Keratinocyte (primary cell): ENCODE results near the gene HS6ST3. TPM values are rescaled to one million over a fixed set of nuclear protein-coding genes. Genes with fewer than 3 reads are reported as not detected.

Experiments used
- DNase-seq: peaks from one replicate; pipeline ENCODE4 v3.0.0-alpha.2; 2011; ENCODE audit warnings: low read depth, missing footprints, low spot score
- FAIRE-seq: peaks from 2 replicates; lab custom pipeline; 2011; peaks lifted over from hg19 to GRCh38; lab: Jason Lieb, UNC
- H2AFZ ChIP-seq: 2 replicates; pipeline ENCODE4 v1.6.0; 2012; ENCODE audit warnings: low read length, control low read depth, inconsistent platforms; ENCODE audit not compliant: control insufficient read depth
- H3K27ac ChIP-seq: 2 replicates; pipeline ENCODE4 v1.5.1; 2011; ENCODE audit warnings: low read length; ENCODE audit not compliant: control insufficient read depth, insufficient read depth
- H3K27me3 ChIP-seq: 3 replicates; pipeline ENCODE4 v1.6.0; 2011; ENCODE audit warnings: low read length; ENCODE audit not compliant: control insufficient read depth, insufficient read depth; ENCODE audit errors: extremely low read depth
- H3K36me3 ChIP-seq, 2 experiments: 2 replicates in 1 of 2; 3 replicates in 1 of 2; pipeline ENCODE4 v1.5.1; 2011; ENCODE audit warnings: low read length in 2 of 2, mild to moderate bottlenecking in 1 of 2; ENCODE audit not compliant: control insufficient read depth in 2 of 2, insufficient read depth in 2 of 2; ENCODE audit errors: extremely low read depth in 1 of 2
- H3K4me1 ChIP-seq: 3 replicates; pipeline ENCODE4 v1.5.1; 2011; ENCODE audit warnings: low read length; ENCODE audit not compliant: control insufficient read depth, insufficient read depth; ENCODE audit errors: extremely low read depth
- H3K4me2 ChIP-seq: 3 replicates; pipeline ENCODE4 v1.6.0; 2011; ENCODE audit warnings: low read depth, low read length; ENCODE audit not compliant: control insufficient read depth, insufficient read depth; ENCODE audit errors: extremely low read depth
- H3K4me3 ChIP-seq, 3 experiments: fragments of 200-600 bp in 1 of 3; sonication (generic) in 1 of 3; 2 replicates in 2 of 3; 3 replicates in 1 of 3; pipeline ENCODE4 v1.5.1; 2011 to 2016; ENCODE audit warnings: low read length in 3 of 3, mild to moderate bottlenecking in 3 of 3, control low read depth in 2 of 3, inconsistent platforms in 1 of 3, low read depth in 1 of 3, mixed read lengths in 1 of 3, mixed run types in 1 of 3, moderate library complexity in 1 of 3; ENCODE audit not compliant: control insufficient read depth in 2 of 3, insufficient read depth in 2 of 3; ENCODE audit errors: extremely low read depth in 1 of 3
- H3K79me2 ChIP-seq: 2 replicates; pipeline ENCODE4 v1.6.0; 2012; ENCODE audit warnings: low read length; ENCODE audit not compliant: control insufficient read depth, insufficient read depth
- H3K9ac ChIP-seq: 3 replicates; pipeline ENCODE4 v1.6.0; 2011; ENCODE audit warnings: low read length; ENCODE audit not compliant: control insufficient read depth, insufficient read depth; ENCODE audit errors: extremely low read depth
- H3K9me1 ChIP-seq: 3 replicates; pipeline ENCODE4 v1.6.0; 2011; ENCODE audit warnings: low read length; ENCODE audit not compliant: control insufficient read depth, insufficient read depth; ENCODE audit errors: extremely low read depth
- H3K9me3 ChIP-seq: 2 replicates; pipeline ENCODE4 v1.5.1; 2012; ENCODE audit warnings: low read depth, low read length; ENCODE audit not compliant: control insufficient read depth
- H4K20me1 ChIP-seq: 3 replicates; pipeline ENCODE4 v1.6.0; 2011; ENCODE audit warnings: low read length; ENCODE audit not compliant: control insufficient read depth, insufficient read depth; ENCODE audit errors: extremely low read depth
- CTCF ChIP-seq, 3 experiments: IDR thresholded peaks in 1 of 3; conservative IDR thresholded peaks in 1 of 3; optimal IDR thresholded peaks in 1 of 3; 2 replicates in 2 of 3; 3 replicates in 1 of 3; pipeline versions ENCODE3 to v1.5.1; 2011; ENCODE audit warnings: low read length in 3 of 3, mild to moderate bottlenecking in 3 of 3, moderate library complexity in 2 of 3, control low read depth in 1 of 3, inconsistent platforms in 1 of 3; ENCODE audit not compliant: insufficient read depth in 2 of 3; ENCODE audit errors: extremely low read depth in 1 of 3
- EZH2 ChIP-seq: IDR thresholded peaks from one replicate; pipeline ENCODE4 v1.6.1; 2012; ENCODE audit warnings: inconsistent platforms, mild to moderate bottlenecking, low read length, moderate library complexity
- dilution Hi-C: fragments of 300-500 bp; cut with MboI; formaldehyde crosslinking; loops from one replicate; pipeline ENCODE4 v1.7.0; 2020; ENCODE audit warnings: low sequenced_read_pairs; ENCODE audit not compliant: extremely low pct_ligation_motif_present
- polyA plus RNA-seq, 5 experiments: library from polyadenylated mRNA; depleted of rRNA in 3 of 5; stranded (reverse) in 3 of 5; stranded (forward) in 1 of 5; unstranded in 1 of 5; fragments of >200 nt; gene quantifications; 1 replicate in 1 of 5; 2 replicates in 3 of 5; 3 replicates in 1 of 5; pipeline versions ENCODE4 v1.2.1 to v1.2.3, GENCODE V29; 2011 to 2012; ENCODE audit warnings: missing spikeins in 2 of 5, low read depth in 1 of 5, low replicate concordance in 1 of 5

HS6ST3 gene
- polyA plus RNA-seq, 1 donor (not counting 4 experiments of a cell fraction or from before 2014, with no cell fraction given) = 0.03 TPM

GRCh38 chr13:96615252-96615651, 525.3 kb downstream of the HS6ST3 start:
- no peaks in the 10 kb centered on the region for H3K9me3 ChIP-seq
- dilution Hi-C loops = no loop called here
- no peak overlapping the region for H3K9ac ChIP-seq
- no peak overlapping the region for H3K4me3 ChIP-seq
- H3K9me1 ChIP-seq = no peaks in the 10 kb centered on the region
- no peaks in the 10 kb centered on the region for H4K20me1 ChIP-seq
- TF ChIP-seq EZH2 = no peak
- TF ChIP-seq CTCF (optimal IDR thresholded peaks at IDR 0.05 in 1 of 3, IDR thresholded peaks at IDR 0.05 in 1 of 3, conservative IDR thresholded peaks at IDR 0.05 in 1 of 3; ENCODE audit: extremely low read depth in 1 of 3, insufficient read depth in 2 of 3, low read length in 3 of 3) = no peak
- no peaks in the 10 kb centered on the region for H3K27me3 ChIP-seq
- no peaks in the 10 kb centered on the region for H3K4me1 ChIP-seq
- no peak overlapping the region for H2AFZ ChIP-seq
- H3K36me3 ChIP-seq = no peaks in the 10 kb centered on the region
- DNase-seq (no peak), FAIRE-seq (no peak)
- no peak overlapping the region for H3K4me2 ChIP-seq
- no peaks in the 10 kb centered on the region for H3K79me2 ChIP-seq
- H3K27ac ChIP-seq = no peak overlapping the region

GRCh38 chr13:96617528-96617927, 527.6 kb downstream of the HS6ST3 start:
- no peaks in the 10 kb centered on the region for H3K36me3 ChIP-seq
- no peak overlapping the region for H3K4me2 ChIP-seq
- H2AFZ ChIP-seq = no peak overlapping the region
- TF ChIP-seq CTCF (optimal IDR thresholded peaks at IDR 0.05 in 1 of 3, IDR thresholded peaks at IDR 0.05 in 1 of 3, conservative IDR thresholded peaks at IDR 0.05 in 1 of 3; ENCODE audit: extremely low read depth in 1 of 3, insufficient read depth in 2 of 3, low read length in 3 of 3) (no peak), EZH2 (no peak)
- H3K9me3 ChIP-seq = no peaks in the 10 kb centered on the region
- dilution Hi-C loops = no loop called here
- DNase-seq = no peak
- no peaks in the 10 kb centered on the region for H3K4me1 ChIP-seq
- no peak overlapping the region for H3K27ac ChIP-seq
- no peaks in the 10 kb centered on the region for H4K20me1 ChIP-seq
- H3K4me3 ChIP-seq = no peak overlapping the region
- FAIRE-seq = no peak
- H3K9me1 ChIP-seq = no peaks in the 10 kb centered on the region
- H3K9ac ChIP-seq = no peak overlapping the region
- H3K79me2 ChIP-seq = no peaks in the 10 kb centered on the region
- no peaks in the 10 kb centered on the region for H3K27me3 ChIP-seq
